ENCODE results near the gene CDK19. TPM values are rescaled to one million over a fixed set of nuclear protein-coding genes. Genes with fewer than 3 reads are reported as not detected.
A peak's percentile ranks its signal among the peaks of the same experiment; 100 is the strongest.

Gene CDK19
- total and polyA plus RNA-seq, 2 experiments from 2014 or later = 3.3 to 11.2 TPM

DNA sequence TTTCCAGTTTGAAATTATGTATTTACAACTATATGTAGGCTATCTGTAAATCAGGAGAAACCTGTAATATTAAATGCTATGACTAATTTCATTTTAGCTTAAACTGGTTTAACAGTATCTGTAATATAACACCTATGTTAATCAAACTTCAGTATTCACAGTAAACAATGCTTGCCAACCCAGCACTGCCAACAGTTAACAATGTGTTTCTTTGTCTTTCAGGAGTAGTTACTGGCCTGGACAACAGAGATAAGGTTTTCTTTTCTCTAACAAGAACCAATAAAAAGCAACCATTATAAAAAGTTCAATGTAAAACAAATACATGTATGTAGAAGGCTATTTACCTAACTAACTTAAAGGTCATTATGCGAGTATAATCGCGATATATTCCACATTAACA lies 158.8 kb downstream of the CDK19 start:
- H3K27me3 ChIP-seq (replicated peaks; ENCODE audit: insufficient read depth) = no peaks in the 10 kb centered on the region
- H3K4me2 ChIP-seq (ENCODE audit: unreplicated experiment) = no peak overlapping the region
- no peaks in the 10 kb centered on the region for H3K9me3 ChIP-seq (ENCODE audit: low read depth)
- H3K4me3 ChIP-seq = no peak overlapping the region
- no peaks in the 10 kb centered on the region for H3K9me2 ChIP-seq (ENCODE audit: insufficient read depth)
- H3K4me1 ChIP-seq (ENCODE audit: insufficient read depth) = 0 out of 2 replicates have a peak, but pooled peaks cover 9% of the 10 kb centered on the region
- TF ChIP-seq EZH2phosphoT487 (IDR thresholded peaks at IDR 0.05; ENCODE audit: insufficient read depth, low read depth) (no peak), EZH2 (IDR thresholded peaks at IDR 0.05; ENCODE audit: insufficient read depth, poor library complexity, severe bottlenecking) (no peak)
- no peak for DNase-seq
- H2AFZ ChIP-seq = no peak overlapping the region
- H3K79me2 ChIP-seq (ENCODE audit: insufficient read depth) = no peaks in the 10 kb centered on the region
- H3K36me3 ChIP-seq (ENCODE audit: low read depth) = no peaks in the 10 kb centered on the region
- H3K9ac ChIP-seq = no peak overlapping the region
- in situ Hi-C loops (cut with MboI) = no loop called here
- no peaks in the 10 kb centered on the region; the same call in 1 of the 2 replicates for H3F3A ChIP-seq (ENCODE audit: insufficient read depth)
- 97 to 99% methylated on average over 3 of the region's 3 CpGs for WGBS, 2 experiments (ENCODE audit: low coverage in 1 of 2, low lambda C conversion rate in 2 of 2, missing lambda C conversion rate in 2 of 2)
- H3K27ac ChIP-seq = no peak overlapping the region
- H4K20me1 ChIP-seq (ENCODE audit: insufficient read depth) = 0 out of 2 replicates have a peak, but pooled peaks cover 3% of the 10 kb centered on the region

GRCh38 chr6:110655821-110656220 lies 159.4 kb downstream of the CDK19 start:
- H3K27me3 ChIP-seq (replicated peaks; ENCODE audit: insufficient read depth) = no peaks in the 10 kb centered on the region
- H3F3A ChIP-seq (ENCODE audit: insufficient read depth) = no peaks in the 10 kb centered on the region; the same call in 1 of the 2 replicates
- H3K36me3 ChIP-seq (ENCODE audit: low read depth) = no peaks in the 10 kb centered on the region
- no peaks in the 10 kb centered on the region for H3K9me2 ChIP-seq (ENCODE audit: insufficient read depth)
- 94 to 100% methylated on average over 1 of the region's 1 CpG for WGBS, 2 experiments (ENCODE audit: low coverage in 1 of 2, low lambda C conversion rate in 2 of 2, missing lambda C conversion rate in 2 of 2)
- no peak overlapping the region for H3K4me3 ChIP-seq
- no peaks in the 10 kb centered on the region for H3K79me2 ChIP-seq (ENCODE audit: insufficient read depth)
- DNase-seq = no peak
- in situ Hi-C loops (cut with MboI) = no loop called here
- no peak overlapping the region for H3K4me2 ChIP-seq (ENCODE audit: unreplicated experiment)
- H3K27ac ChIP-seq = no peak overlapping the region
- H2AFZ ChIP-seq = no peak overlapping the region
- no peak overlapping the region for H3K9ac ChIP-seq
- TF ChIP-seq EZH2 (IDR thresholded peaks at IDR 0.05; ENCODE audit: insufficient read depth, poor library complexity, severe bottlenecking) = no peak
- TF ChIP-seq EZH2phosphoT487 (IDR thresholded peaks at IDR 0.05; ENCODE audit: insufficient read depth, low read depth) = no peak
- no peaks in the 10 kb centered on the region for H3K9me3 ChIP-seq (ENCODE audit: low read depth)
- 0 out of 2 replicates have a peak, but pooled peaks cover 8% of the 10 kb centered on the region for H3K4me1 ChIP-seq (ENCODE audit: insufficient read depth)
- 0 out of 2 replicates have a peak, but pooled peaks cover 3% of the 10 kb centered on the region for H4K20me1 ChIP-seq (ENCODE audit: insufficient read depth)

DNA sequence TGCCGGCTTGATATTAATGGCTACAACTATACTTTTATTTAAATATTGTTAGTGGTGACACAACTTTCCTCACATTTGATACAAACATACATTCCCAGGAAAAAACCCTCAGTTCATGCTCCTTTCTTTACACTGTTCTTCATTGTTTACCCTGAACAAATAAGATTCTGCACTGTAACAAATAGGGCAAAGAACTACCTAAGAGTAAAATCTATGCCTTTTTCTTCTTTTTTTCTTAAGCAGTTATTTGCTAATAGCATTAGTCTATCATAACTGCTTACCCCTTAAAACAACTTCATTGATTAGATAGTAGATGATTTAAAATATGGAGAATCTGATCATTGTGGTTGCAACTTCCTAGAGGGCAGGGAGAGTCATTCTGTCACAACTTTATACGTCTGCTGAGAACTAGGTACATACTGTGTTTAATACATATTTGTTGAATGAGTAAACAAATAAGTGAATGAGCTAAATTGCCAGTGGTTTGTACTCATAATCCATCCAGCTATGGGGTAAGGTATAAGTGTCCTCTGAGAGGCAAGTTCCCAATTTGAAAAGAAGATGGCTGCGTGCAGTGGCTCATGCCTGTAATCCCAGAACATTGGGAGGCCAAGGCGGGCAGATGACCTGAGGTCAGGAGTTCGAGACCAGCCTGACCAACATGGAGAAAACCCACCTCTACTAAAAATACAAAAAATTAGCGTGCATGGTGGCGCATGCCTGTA lies 161.0 kb downstream of the CDK19 start:
- in situ Hi-C loops (cut with MboI) = no loop called here
- Histone ChIP-seq H3K4me2 (ENCODE audit: unreplicated experiment) (no peak overlapping the region), H3K4me1 (ENCODE audit: insufficient read depth) (0 out of 2 replicates have a peak, but pooled peaks cover 8% of the 10 kb centered on the region), H3K27me3 (replicated peaks; ENCODE audit: insufficient read depth) (no peaks in the 10 kb centered on the region), H3K27ac (no peak overlapping the region), H4K20me1 (ENCODE audit: insufficient read depth) (0 out of 2 replicates have a peak, but pooled peaks cover 3% of the 10 kb centered on the region), H3K36me3 (ENCODE audit: low read depth) (no peaks in the 10 kb centered on the region), H3K9ac (no peak overlapping the region), H3K79me2 (ENCODE audit: insufficient read depth) (no peaks in the 10 kb centered on the region), H3F3A (ENCODE audit: insufficient read depth) (no peaks in the 10 kb centered on the region; the same call in 1 of the 2 replicates), H3K4me3 (no peak overlapping the region), H3K9me2 (ENCODE audit: insufficient read depth) (no peaks in the 10 kb centered on the region), H2AFZ (no peak overlapping the region), H3K9me3 (ENCODE audit: low read depth) (no peaks in the 10 kb centered on the region)
- peak; percentile 38 for DNase-seq
- TF ChIP-seq EZH2 (IDR thresholded peaks at IDR 0.05; ENCODE audit: insufficient read depth, poor library complexity, severe bottlenecking) (no peak), EZH2phosphoT487 (IDR thresholded peaks at IDR 0.05; ENCODE audit: insufficient read depth, low read depth) (no peak)
- WGBS, 2 experiments (ENCODE audit: low coverage in 1 of 2, low lambda C conversion rate in 2 of 2, missing lambda C conversion rate in 2 of 2) = 84 to 89% methylated on average over 7 of the region's 7 CpGs

GRCh38 chr6:110653381-110653780 lies 161.9 kb downstream of the CDK19 start:
- H3K27me3 ChIP-seq (replicated peaks; ENCODE audit: insufficient read depth) = no peaks in the 10 kb centered on the region
- TF ChIP-seq EZH2 (IDR thresholded peaks at IDR 0.05; ENCODE audit: insufficient read depth, poor library complexity, severe bottlenecking) = no peak
- TF ChIP-seq EZH2phosphoT487 (IDR thresholded peaks at IDR 0.05; ENCODE audit: insufficient read depth, low read depth) = no peak
- H3K9me3 ChIP-seq (ENCODE audit: low read depth) = no peaks in the 10 kb centered on the region
- no peak for DNase-seq
- H3K79me2 ChIP-seq (ENCODE audit: insufficient read depth) = no peaks in the 10 kb centered on the region
- in situ Hi-C loops (cut with MboI) = no loop called here
- 0 out of 2 replicates have a peak, but pooled peaks cover 3% of the 10 kb centered on the region for H4K20me1 ChIP-seq (ENCODE audit: insufficient read depth)
- H3K9ac ChIP-seq = no peak overlapping the region
- H3F3A ChIP-seq (ENCODE audit: insufficient read depth) = no peaks in the 10 kb centered on the region; the same call in 1 of the 2 replicates
- no peaks in the 10 kb centered on the region for H3K9me2 ChIP-seq (ENCODE audit: insufficient read depth)
- no peak overlapping the region for H3K4me3 ChIP-seq
- H2AFZ ChIP-seq = no peak overlapping the region
- H3K27ac ChIP-seq = no peak overlapping the region
- 98 to 100% methylated on average over 1 of the region's 1 CpG for WGBS, 2 experiments (ENCODE audit: low coverage in 1 of 2, low lambda C conversion rate in 2 of 2, missing lambda C conversion rate in 2 of 2)
- H3K36me3 ChIP-seq (ENCODE audit: low read depth) = no peaks in the 10 kb centered on the region
- H3K4me2 ChIP-seq (ENCODE audit: unreplicated experiment) = no peak overlapping the region
- 0 out of 2 replicates have a peak, but pooled peaks cover 8% of the 10 kb centered on the region for H3K4me1 ChIP-seq (ENCODE audit: insufficient read depth)

Measured in GM23248 (cell line).